Effector CD8-positive, alpha-beta T cell (primary cell): ENCODE results near the gene TNKS1BP1.

ENCODE experiments used
- DNase-seq: peaks from one replicate; lab custom pipeline; 2025; lab: John Stamatoyannopoulos, UW

Gene TNKS1BP1

GRCh38 chr11:57251491-57252104, 73.2 kb downstream of the TNKS1BP1 start:
- no peak for DNase-seq

- DNase-seq = no peak
These were observed 73.7 kb downstream of the TNKS1BP1 start for GRCh38 chr11:57251037-57251436.
